HG03060 (cell line): Measurements from ENCODE around the gene DAZAP1.
A peak's percentile ranks its signal among the peaks of the same experiment; 100 is the strongest.
"Not testable (repeated sequence)": the region's sequence is repeated elsewhere in the genome, so short reads cannot be mapped to it uniquely, and the experiment has no call there.

Source experiments
- ATAC-seq: cut with Tn5 transposase; IDR thresholded peaks from one replicate; pipeline ENCODE4 v1.9.1; 2021; ENCODE audit warnings: low read depth, moderate number of reproducible peaks; ENCODE audit not compliant: unreplicated experiment

The DAZAP1 gene

DNA sequence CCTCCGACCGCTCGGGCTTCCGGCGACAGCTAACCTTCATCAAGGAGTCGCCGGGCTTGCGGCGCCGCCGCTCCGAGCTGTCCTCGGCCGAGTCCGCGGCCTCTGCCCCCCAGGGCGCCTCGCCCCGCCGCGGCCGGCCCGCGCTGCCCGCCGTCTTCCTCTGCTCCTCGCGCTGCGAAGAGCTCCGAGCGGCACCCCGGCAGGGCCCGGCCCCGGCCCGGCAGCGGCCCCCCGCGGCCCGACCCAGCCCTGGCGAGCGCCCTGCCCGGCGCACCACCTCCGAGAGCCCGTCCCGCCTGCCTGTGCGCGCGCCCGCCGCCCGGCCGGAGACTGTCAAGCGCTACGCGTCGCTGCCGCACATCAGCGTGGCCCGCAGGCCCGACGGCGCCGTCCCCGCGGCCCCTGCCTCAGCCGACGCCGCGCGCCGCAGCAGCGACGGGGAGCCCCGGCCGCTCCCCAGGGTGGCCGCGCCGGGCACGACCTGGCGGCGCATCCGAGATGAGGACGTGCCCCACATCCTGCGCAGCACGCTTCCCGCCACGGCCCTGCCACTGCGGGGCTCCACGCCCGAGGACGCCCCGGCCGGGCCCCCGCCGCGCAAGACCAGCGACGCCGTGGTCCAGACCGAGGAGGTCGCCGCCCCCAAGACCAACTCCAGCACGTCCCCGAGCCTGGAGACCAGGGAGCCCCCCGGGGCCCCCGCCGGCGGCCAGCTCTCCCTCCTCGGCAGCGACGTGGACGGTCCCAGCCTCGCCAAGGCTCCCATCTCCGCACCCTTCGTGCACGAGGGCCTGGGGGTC lies 62.1 kb downstream of the DAZAP1 start:
- no peak for ATAC-seq

DNA sequence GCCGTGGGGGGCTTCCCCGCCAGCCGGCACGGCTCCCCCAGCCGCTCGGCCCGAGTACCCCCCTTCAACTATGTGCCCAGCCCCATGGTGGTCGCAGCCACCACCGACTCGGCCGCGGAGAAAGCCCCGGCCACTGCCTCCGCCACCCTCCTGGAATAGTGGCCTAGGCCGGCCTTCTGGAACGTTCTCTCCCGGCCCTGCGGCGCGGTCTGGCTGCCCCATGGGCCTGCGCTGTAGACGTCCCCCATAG lies 62.6 kb downstream of the DAZAP1 start:
- no peak for ATAC-seq

DNA sequence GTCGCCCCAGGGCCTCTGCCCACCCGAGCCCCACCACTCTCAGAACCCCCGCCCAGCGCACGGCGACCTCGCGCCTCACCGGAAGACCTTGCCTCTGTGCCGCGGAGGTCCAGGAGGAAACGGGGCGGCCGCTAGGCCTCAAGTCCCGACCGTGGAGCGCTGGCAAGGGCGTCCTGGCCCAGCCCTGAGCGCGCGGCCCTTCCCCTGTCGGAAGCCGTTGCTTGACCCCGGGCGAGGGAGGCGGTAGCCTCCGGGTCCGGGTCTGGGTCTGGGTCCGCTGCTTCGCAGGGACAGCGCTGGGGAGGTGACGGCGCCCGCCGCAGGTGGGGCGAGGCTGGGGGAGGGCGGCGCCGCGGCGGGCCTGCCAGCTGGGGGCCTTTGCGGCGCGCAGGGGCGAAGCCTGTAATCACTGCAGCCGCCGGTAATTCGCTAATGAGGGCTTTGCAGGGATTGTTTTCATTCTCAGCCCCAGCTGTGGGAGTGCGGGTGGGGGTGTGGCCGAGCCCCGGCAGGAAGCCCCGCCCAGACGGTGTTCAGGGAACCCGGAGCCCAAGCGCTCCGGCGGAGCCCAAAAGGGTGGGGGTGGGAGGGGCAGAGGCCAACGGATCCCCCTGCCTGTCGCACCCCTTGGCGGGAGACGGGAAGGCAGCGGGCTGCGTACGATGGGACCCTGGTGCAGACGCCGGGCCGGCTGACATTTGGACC lies 63.1 kb downstream of the DAZAP1 start:
- no peak for ATAC-seq

DNA sequence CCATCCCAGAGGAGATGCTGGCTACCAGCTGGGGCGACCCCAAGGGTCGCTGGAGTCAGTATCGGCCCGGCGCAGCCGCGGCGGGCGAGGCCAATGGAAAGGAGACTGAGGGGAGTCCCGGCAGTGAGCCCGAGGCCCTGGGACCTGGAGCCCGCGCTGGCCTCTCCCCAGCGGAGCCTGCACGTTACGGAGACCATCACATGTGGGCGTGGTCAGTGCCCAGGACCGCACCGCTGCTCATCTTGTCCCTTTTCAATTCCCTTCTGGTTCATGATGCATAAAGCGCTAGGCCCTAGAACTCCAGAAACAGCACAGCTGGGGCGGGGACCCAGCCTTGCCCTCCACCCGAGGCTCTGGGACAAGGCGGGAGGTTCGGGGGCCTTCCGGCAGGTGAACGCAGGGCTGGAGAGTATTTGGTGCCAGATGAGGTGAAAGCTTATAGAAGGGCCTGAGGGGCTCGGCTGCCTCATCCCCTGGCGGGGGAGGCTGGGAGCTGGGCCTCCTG lies 63.7 kb downstream of the DAZAP1 start:
- ATAC-seq = no peak

DNA sequence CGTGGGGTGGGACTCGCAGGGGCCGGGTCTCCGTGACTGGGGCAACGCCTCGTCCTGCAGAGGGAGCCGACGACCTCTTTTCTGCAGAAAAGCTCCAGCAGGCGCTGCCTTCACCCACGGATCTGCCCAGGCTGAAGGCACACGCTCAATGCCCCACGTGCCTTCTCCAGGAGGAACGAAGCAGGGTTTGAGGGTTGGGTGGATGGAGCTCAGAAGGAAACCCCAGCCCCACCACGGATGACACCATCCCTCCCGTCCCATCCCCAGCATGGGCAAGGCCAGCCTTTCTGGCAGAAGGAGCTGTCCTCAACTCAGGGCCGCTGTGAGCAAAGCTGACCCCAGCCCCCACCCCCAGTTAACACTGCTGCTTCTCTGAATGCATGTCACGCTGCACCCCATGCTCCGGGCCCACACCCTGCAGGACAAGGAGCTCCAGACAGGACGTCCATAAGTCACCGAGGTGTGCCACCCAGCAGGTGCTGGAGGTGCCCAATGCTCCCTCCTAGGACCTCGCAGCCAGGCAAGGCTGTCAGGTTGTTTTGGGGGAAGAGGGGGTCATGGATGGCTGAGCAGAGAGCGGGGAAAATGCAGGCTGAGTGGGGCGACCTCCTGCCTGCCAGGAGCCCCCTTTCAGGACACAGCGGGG lies 64.3 kb downstream of the DAZAP1 start:
- no peak for ATAC-seq

DNA sequence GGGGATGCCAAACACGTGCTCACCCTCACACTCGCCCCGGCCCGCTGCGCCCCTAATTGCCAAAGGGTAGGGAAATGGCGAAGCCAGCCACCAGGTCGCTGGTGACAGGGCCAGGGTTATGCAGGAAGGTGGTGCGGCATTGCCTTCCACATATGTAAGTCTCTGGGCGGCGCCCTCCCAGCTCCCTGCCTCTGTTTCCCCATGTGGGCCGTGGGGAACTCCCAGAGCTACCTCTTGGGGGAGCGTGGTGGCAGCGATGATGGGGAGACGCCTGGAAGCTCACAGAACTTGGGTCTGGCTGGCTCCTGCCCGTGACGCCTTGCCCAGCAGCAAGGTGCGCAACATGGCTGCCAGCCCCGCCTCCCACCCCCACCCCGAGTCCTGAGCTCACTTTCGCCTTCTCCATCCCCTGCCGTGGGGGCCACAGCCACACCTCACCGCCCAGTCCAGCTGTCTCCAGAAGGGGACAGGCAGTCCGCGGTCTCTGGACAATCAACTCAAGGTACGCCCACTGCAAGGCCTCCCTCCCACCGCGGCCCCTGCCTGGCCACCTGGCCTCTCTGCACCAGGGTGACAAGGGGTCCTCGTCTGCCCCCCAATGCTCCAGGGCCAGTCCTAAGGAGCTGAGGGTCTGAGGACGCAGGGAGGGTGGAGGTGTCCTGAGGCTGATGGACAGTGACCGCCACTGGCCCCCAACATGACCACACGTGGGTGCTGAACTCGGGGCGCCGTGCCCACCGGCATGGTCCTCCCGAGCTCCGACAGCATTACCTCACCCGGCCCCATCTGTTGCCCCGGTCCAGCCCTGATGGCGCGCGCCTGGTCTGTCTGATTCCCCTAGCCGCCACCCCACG lies 65.1 kb downstream of the DAZAP1 start:
- no peak for ATAC-seq

DNA sequence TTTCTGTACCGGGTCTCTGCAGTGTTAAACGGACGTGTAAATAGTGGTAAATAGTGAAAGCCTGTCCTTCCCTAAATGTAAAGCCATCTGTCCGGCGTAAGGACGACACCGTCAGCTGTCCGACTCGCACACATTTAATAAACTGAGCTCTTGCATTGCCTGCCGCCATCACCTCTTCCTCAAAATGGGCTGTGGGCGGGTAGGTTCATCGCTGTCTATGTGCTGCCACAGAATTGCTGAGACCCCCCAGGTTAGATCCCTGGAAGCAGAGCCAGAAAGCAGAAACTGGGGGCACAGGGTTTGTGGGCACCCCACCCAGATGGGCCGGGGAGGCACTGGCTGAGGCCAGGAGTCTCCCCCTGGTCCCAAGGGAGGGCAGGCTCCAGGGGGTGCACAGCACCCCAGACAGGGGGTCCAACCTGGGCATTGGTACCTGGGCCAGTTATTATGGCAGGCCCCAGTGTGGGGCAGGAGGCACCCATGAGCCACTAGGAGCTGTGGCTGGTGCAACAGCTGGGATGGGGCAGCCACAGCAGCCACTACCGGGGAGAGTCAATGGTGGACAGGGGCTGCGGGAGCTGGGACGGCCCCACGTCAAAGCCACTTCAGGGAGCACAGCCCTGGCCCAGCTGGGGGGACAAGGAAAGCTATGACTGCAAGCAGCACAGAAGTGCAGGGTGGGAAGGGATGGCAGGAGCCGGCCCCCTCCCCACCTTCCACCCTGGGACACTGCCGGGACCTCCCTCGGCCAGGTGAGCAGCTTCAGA lies 65.9 kb downstream of the DAZAP1 start:
- ATAC-seq = no peak

DNA sequence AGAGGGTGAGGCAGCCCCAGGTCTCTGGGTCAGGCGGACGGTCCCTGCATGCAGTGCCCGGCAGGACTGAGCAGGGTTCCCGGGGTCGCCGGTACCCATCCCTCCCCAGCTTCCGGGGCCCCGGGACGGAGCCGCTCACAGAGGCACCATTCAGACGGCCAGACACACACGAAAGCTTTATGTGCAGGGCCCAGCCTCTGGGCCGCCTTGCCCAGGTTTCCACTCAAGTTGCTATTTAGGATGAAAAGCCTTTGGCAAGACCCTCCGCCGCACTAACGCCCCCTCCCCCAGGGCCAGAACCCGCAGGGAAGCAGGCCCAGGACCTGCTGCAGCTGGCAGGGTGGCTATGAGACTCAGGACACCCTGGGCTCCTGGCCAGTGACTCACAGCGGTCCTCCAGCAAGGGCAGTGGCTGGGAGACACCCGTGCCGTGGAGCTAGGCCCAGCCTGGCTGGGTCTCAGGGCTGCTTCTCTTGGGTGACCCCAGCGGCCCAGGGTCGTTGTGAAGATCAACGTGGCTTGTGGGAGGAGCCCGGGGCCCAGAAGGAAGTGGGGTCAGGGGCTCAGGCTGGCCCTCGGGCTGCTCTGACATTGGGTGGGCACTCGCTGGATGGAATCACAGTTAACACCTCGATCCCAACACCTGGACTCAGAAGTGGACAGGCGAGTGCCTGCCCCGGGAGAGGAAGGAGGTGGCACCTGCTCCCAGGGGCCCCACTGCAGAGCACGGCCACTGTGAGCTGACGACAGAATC lies 66.8 kb downstream of the DAZAP1 start:
- ATAC-seq = no peak

DNA sequence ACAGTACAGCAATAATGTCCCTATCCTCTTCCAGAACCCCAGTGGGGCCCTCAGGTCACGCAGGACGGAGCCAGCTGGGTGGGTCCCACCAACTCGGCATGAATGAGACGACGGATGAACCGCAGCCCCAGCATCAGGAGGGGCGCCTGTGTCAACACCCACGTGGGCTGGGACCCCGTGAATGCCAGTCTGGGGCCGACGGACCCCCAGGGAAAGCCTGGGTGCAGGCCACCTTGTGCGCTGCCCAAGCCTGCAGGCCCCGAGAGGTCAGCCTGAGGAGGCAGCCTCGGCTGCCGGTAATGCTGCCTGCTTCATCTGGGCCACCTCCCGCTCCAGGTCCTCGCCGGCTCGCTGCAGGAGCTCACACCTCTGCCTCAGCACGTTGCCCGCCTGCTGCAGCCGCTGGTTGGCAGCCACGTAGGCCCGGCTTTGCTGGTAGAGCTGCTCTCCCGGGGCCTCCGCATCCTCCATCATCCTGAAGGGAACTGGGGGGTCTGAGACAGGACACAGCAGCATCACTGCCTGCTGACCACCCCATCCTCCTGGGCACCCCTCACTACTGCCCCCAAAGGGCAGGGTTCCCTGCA lies 67.5 kb downstream of the DAZAP1 start:
- no peak for ATAC-seq

DNA sequence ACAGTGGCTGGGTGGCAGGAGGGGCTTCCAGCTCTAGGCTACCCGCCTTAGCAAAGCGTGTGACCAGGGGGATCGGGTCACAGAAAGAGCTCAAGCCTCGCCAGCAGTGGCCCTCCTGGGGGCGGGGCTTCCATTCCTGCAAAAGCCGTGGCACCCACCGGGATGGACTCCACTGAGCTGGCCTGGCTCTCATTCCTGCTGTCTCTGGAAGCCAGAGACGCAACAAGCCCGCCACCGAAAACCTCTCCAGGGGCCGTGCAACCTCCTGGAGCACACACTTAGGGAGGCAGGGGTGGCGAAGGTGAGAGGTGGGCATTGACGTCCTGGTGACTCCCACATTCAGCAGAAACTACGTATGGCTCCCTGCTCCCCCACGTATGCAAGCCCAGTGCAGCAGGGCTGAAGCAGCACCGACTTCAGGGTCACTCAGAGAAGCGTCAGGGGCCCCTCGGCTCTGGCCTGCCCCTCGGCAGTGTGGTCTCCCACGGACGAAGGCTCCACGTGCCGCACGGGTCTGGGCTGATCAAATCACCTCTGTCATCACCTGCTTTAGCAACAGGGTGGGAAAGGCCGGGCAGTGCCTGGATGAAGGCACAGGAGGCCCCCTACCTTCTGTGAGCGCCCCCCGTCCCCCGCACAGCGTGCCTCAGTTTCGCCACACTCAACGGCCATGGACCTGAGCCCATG lies 68.5 kb downstream of the DAZAP1 start:
- no peak for ATAC-seq

DNA sequence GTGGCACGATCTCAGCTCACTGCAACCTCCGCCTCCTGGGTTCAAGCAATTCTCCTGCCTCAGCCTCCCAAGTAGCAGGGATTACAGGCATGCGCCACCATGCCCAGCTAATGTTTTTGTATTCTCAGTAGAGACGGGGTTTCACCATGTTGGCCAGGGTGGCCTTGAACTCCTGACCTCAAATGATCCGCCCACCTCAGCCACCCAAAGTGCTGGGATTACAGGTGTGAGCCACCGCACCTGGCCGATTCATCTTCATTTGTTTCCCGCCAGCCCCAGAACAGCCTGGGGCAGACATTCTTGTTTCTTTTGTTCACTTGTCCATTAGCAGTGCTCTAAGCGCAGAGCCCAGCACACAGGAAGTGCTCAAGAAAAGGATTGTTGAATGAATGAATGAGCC lies 69.7 kb downstream of the DAZAP1 start:
- not testable (repeated sequence) for ATAC-seq

DNA sequence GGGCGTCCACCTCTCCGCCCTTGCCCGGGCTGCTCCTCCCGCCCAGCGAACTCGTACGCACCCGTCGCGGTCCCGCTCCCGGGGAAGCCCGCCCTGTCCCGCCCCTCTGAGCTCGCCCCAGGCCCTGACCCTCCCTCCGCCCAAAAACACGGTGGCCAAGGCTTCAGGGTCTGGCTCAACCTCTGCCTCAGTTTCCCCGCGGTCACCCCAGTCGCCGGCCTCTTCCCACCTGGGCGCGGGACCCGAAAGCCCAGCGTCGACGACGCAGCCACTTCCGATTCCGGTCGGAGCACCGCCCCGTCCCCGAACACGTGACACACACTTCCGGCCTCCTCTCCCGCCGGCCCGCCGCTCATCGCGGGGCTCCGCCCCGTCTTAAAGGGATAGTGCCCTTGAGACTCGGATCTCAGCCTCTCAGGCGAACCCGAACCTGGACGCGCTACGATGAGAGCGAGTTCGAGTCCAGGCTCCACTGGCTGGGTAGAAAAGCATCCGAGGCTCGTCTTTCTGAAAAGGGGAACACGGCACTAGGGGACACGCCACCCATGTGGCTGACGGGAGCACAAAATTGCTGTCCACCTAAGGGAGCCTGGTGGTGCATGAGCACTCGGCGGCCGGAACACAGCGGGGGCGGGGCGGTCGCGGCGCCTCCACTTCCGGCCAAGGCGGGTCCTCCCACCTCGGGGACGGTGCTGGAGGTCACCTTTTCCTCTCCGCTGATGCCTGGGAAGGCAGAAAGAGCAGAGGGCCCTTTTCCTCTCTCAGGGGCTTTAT lies 71.7 kb downstream of the DAZAP1 start, which contains the start of gene C19orf25:
Gene C19orf25, minus strand, starts transcription at position 282 of the 774 bp plus-strand sequence. CDS start 312 bp downstream, outside the sequence.
- peak; percentile 61 for ATAC-seq

DNA sequence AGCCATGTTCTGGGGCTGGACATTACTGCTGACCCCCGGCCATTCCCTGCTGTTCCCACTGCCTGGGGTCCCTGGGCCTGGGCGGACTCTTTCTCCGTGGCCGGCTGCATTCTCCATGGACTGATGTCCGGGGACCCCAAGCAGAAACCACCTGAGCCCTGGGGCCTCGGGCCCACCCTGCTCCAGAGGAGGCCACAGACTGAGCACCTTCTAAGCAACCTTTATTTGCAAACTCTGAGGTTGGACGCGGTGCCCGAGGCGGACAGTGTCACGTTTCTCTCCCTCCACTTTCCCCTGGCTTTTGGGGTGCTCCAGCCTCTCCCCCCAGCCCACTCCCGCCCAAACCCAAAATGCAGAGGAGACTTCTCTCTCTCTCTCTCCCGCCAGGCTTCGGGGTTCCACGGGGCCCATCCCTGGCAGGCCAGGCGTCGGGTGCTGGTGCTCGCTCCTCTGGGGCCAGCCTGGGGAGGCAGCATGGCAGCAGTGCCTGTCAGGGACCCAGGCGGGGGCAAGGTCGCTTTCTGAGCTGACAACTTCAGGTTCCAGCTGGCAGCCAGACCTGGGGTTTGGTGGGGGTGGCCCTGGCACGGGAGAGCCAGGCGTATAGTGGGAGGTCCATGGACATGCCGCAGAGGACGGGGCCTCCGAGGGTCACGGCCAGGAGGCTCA lies 74.0 kb downstream of the DAZAP1 start:
- no peak for ATAC-seq

DNA sequence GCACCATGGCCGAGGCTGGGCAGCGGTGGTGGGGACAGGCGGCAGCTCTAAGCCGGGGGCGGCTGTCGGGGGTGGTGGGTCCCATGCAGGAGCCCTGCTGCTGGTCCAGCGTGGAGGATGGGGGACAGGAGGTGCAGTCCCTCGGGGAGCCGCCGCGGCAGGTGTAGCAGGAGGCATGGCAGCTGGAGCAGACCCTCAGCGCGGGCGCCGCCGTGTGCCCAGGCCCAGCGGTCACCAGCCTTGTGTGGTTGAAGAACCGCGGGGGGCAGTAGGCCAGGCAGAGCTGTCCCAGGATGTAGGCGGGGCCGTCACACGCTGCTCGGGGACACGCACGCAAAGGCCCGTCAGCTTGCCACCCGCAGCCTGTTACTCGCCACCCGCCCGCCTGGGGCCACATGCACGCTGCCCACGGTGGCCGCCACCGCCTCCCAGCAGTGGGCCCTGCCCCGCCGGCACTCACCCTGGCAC lies 74.5 kb downstream of the DAZAP1 start:
- ATAC-seq = no peak

DNA sequence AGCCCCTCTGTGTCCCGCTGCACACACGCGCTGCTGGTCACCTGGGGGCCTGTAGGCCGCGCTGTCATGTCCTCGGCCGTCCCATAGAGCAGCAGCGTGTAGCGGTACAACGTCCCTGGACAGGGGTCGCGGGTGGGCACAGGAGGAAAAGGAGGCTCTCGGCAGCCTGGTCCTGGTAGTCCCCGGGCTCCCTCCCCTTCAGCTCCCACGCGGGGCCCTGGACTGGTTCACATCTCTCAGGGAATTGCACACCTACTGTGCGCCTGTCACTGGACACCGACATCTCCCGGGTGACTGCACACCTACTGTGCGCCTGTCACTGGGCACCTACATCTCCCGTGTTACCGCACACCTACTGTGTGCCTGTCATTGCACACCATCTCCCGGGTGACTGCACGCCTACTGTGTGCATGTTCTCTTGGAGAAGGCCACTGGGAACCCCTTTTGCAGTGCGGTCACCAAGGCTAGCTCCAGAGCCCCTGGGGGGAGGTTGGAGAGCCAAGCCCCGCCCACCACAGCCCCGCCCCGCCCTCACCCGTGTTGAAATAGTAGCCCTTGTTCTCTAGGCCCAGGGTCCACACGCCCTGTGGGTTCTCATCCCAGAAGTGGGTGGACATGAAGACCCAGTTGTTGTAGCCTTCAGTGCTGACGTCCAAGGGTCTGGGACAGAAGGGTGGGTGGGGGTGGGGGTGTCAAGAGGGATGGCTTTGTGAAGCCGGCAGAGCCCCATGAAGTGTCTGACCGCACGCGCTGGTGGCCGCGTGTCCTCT lies 75.2 kb downstream of the DAZAP1 start:
- no peak for ATAC-seq
